HepG2 (cell line): ENCODE results near the gene ARHGAP22. TPM values are rescaled to one million over a fixed set of nuclear protein-coding genes. Genes with fewer than 3 reads are reported as not detected.

Experiments
- ATAC-seq: fragments of 200-7000 bp; cut with Tn5 transposase; 3 replicates; pipeline ENCODE4 v1.9.1; 2020; ENCODE audit warnings: mild to moderate bottlenecking, moderate library complexity
- BruUV-seq: library from RNA; stranded (reverse); fragments of 400-500 nt; replicated peaks from 2 replicates; lab custom pipeline; 2021; lab: Mats Ljungman, UMichigan
- CTCF ChIA-PET: fragments of 300-600 bp; formaldehyde crosslinking; extraction: SDS; loops from one replicate; lab custom pipeline; 2021; ENCODE audit warnings: low total read pairs, inconsistent platforms, low intra/inter-chr PET ratio; lab: Yijun Ruan, JAX
- POLR2A ChIA-PET: fragments of 350-600 bp; sonication (Branson Sonifier 250); formaldehyde crosslinking; loops from one replicate; lab custom pipeline; 2020; ENCODE audit warnings: antibody characterized with exemption, inconsistent platforms; lab: Yijun Ruan, JAX
- DNase-seq: peaks from one replicate; pipeline ENCODE4 v3.0.0-alpha.2; 2015; ENCODE audit warnings: low spot score
- FAIRE-seq: peaks from 3 replicates; lab custom pipeline; 2011; peaks lifted over from hg19 to GRCh38; lab: Jason Lieb, UNC
- H2AFZ ChIP-seq: one replicate; pipeline ENCODE4 v1.6.1; 2011; ENCODE audit warnings: low read length, inconsistent platforms
- H3K27ac ChIP-seq: fragments of 300-600 bp; 3 replicates; pipeline ENCODE4 v1.8.0; 2011; ENCODE audit warnings: mixed run types, mild to moderate bottlenecking, mixed read lengths, low read length, inconsistent platforms; ENCODE audit not compliant: insufficient read depth; ENCODE audit errors: extremely low read length
- H3K27me3 ChIP-seq, 2 experiments: fragments of 200-600 bp in 1 of 2; 2 replicates in 1 of 2; 3 replicates in 1 of 2; pipeline versions ENCODE4 v1.6.0 to v1.8.0; 2011; ENCODE audit warnings: low read length in 2 of 2, mild to moderate bottlenecking in 2 of 2, moderate library complexity in 2 of 2, inconsistent platforms in 1 of 2; ENCODE audit not compliant: insufficient read depth in 2 of 2, control insufficient read depth in 1 of 2
- H3K36me3 ChIP-seq, 2 experiments: fragments of 200-600 bp in 1 of 2; replicated peaks in 1 of 2; 2 replicates in 1 of 2; 3 replicates in 1 of 2; pipeline versions ENCODE4 v1.5.1 to v1.8.0; 2011; ENCODE audit warnings: low read length in 2 of 2, inconsistent platforms in 1 of 2; ENCODE audit not compliant: insufficient read depth in 2 of 2, control insufficient read depth in 1 of 2
- H3K4me1 ChIP-seq: 2 replicates; pipeline ENCODE4 v1.5.1; 2012; ENCODE audit warnings: low read length, inconsistent platforms; ENCODE audit not compliant: insufficient read depth
- H3K4me2 ChIP-seq: 2 replicates; pipeline ENCODE4 v1.6.0; 2011; ENCODE audit warnings: low read depth, low read length, inconsistent platforms
- H3K4me3 ChIP-seq, 3 experiments: fragments of 200-600 bp in 1 of 3; sonication (generic), shearing (Covaris generic) in 1 of 3; replicated peaks in 1 of 3; 2 replicates each; pipeline ENCODE4 v1.5.1; 2011 to 2016; ENCODE audit warnings: low read length in 3 of 3, inconsistent platforms in 2 of 3, low read depth in 2 of 3, mild to moderate bottlenecking in 2 of 3, control low read depth in 1 of 3, mixed read lengths in 1 of 3; ENCODE audit not compliant: insufficient read depth in 1 of 3
- H3K79me2 ChIP-seq: one replicate; pipeline ENCODE4 v1.6.1; 2011; ENCODE audit warnings: low read length, inconsistent platforms; ENCODE audit not compliant: insufficient read depth
- H3K9ac ChIP-seq: 2 replicates; pipeline ENCODE4 v1.6.0; 2011; ENCODE audit warnings: mild to moderate bottlenecking, low read depth, low read length, inconsistent platforms; ENCODE audit not compliant: insufficient read depth
- H3K9me3 ChIP-seq: 2 replicates; pipeline ENCODE4 v1.5.1; 2012; ENCODE audit warnings: mild to moderate bottlenecking, low read length
- H4K20me1 ChIP-seq: 2 replicates; pipeline ENCODE4 v1.6.0; 2011; ENCODE audit warnings: inconsistent platforms, mild to moderate bottlenecking, low read length, moderate library complexity; ENCODE audit not compliant: insufficient read depth
- CENPBD1 ChIP-seq: sonication (generic); formaldehyde crosslinking; IDR thresholded peaks from 2 replicates; pipeline ENCODE4 v1.8.0; 2022; ENCODE audit warnings: missing genetic modification reagents, low read depth, mild to moderate bottlenecking, borderline replicate concordance
- LCORL ChIP-seq, 2 experiments: fragments of 450-650 bp in 1 of 2; sonication (generic) in 1 of 2; formaldehyde crosslinking in 1 of 2; IDR thresholded peaks; 2 replicates each; pipeline versions ENCODE4 v1.5.0 to v1.6.1; 2017 to 2020; ENCODE audit warnings: antibody characterized with exemption in 1 of 2, missing genetic modification reagents in 1 of 2
- PHF20 ChIP-seq: sonication (generic); formaldehyde crosslinking; IDR thresholded peaks from 2 replicates; pipeline ENCODE4 v1.5.0; 2020; ENCODE audit warnings: mild to moderate bottlenecking, missing genetic modification reagents
- SKI ChIP-seq: fragments of 450-650 bp; IDR thresholded peaks from one replicate; pipeline ENCODE4 v1.6.1; 2018; ENCODE audit warnings: mild to moderate bottlenecking; ENCODE audit not compliant: partially characterized antibody
- SOX5 ChIP-seq: IDR thresholded peaks from 2 replicates; pipeline ENCODE4 v1.6.1; 2016; ENCODE audit warnings: borderline replicate concordance
- TBL1XR1 ChIP-seq: fragments of 150-350 bp; IDR thresholded peaks from 2 replicates; pipeline ENCODE4 v1.6.1; 2014; ENCODE audit warnings: borderline replicate concordance, low read length; ENCODE audit not compliant: partially characterized antibody
- ZNF496 ChIP-seq: sonication (generic); formaldehyde crosslinking; IDR thresholded peaks from 2 replicates; pipeline ENCODE4 v1.8.1; 2023; ENCODE audit warnings: mild to moderate bottlenecking, moderate library complexity, missing genetic modification reagents; ENCODE audit not compliant: insufficient replicate concordance
- WGBS: methylation state at CpG from one replicate; pipeline ENCODE4 v1.1.6; 2017; ENCODE audit warnings: low lambda C conversion rate; 5-methylcytosine and 5-hydroxymethylcytosine counted together
- in situ Hi-C: cut with HindIII; loops from 2 replicates; pipeline ENCODE4 v1.10.0; 2017; ENCODE audit warnings: low pct_unique_long_range_greater_than_20kb; ENCODE audit not compliant: extremely low pct_ligation_motif_present
- intact Hi-C: fragments of 100-400 bp; cut with micrococcal nuclease; formaldehyde crosslinking; loops from one replicate; pipeline ENCODE4 v1.10.0; 2022; ENCODE audit not compliant: unreplicated experiment
- polyA plus RNA-seq, 8 experiments: library from polyadenylated mRNA; depleted of rRNA in 3 of 8; stranded (reverse) in 7 of 8; unstranded in 1 of 8; fragments of >200 nt; fragmentation: Illumina TruSeq in 4 of 8; extraction: Trizol in 4 of 8; gene quantifications; 2 replicates each; pipeline versions ENCODE4 v1.2.1 to v1.2.3, GENCODE V29; 2011 to 2016; ENCODE audit warnings: low read depth in 4 of 8, missing spikeins in 1 of 8, mixed read lengths in 1 of 8; ENCODE audit not compliant: insufficient read depth in 1 of 8
- total RNA-seq, 5 experiments: library from RNA; depleted of rRNA; stranded (reverse); fragments of >200 nt; fragmentation: Illumina TruSeq; extraction: Trizol; gene quantifications; 2 replicates each; pipeline ENCODE4 v1.2.3, GENCODE V29; 2016; ENCODE audit warnings: low read depth in 1 of 5
- TF ChIP-seq, protein P1 (sequence below): sonication (generic); formaldehyde crosslinking; conservative IDR thresholded peaks from 2 replicates; pipeline ENCODE4 v1.5.0; 2020; ENCODE audit warnings: missing genetic modification reagents
- TF ChIP-seq, protein P2 (sequence below): sonication (generic); formaldehyde crosslinking; IDR thresholded peaks from 2 replicates; pipeline ENCODE4 v1.5.0; 2020; ENCODE audit warnings: missing genetic modification reagents, mild to moderate bottlenecking, borderline replicate concordance
- TF ChIP-seq, protein P3 (sequence below): IDR thresholded peaks from 2 replicates; pipeline ENCODE4 v1.6.1; 2012; ENCODE audit warnings: low read depth, low read length, improper control_type of control experiment
- TF ChIP-seq, protein P4 (sequence below): fragments of 450-650 bp; IDR thresholded peaks from 2 replicates; pipeline ENCODE4 v1.6.1; 2016
- TF ChIP-seq, protein P5 (sequence below): sonication (generic); formaldehyde crosslinking; IDR thresholded peaks from 2 replicates; pipeline ENCODE4; 2020; ENCODE audit warnings: missing genetic modification reagents, mild to moderate bottlenecking, borderline replicate concordance

Gene ARHGAP22
- total and polyA plus RNA-seq, 2 of the 13 experiments (the other 11 are each of a cell fraction or from before 2014, with no cell fraction given) = 0.08 to 0.38 TPM

GRCh38 chr10:48398261-48398660, 206.6 kb downstream of the ARHGAP22 start:
- no peaks in the 10 kb centered on the region for H3K36me3 ChIP-seq
- no peak overlapping the region for H2AFZ ChIP-seq
- H4K20me1 ChIP-seq = no peaks in the 10 kb centered on the region
- no peak overlapping the region for H3K4me3 ChIP-seq
- no peaks in the 10 kb centered on the region for H3K27me3 ChIP-seq
- DNase-seq = no peak
- no peak overlapping the region for H3K27ac ChIP-seq
- WGBS = 95% methylated on average over 4 of the region's 4 CpGs
- no peak for FAIRE-seq
- intact Hi-C loops = no loop called here
- ChIA-PET CTCF (no interaction called here), POLR2A (no interaction called here)
- no peaks in the 10 kb centered on the region for H3K4me1 ChIP-seq
- no peak for ATAC-seq
- no peak overlapping the region for H3K4me2 ChIP-seq
- H3K9ac ChIP-seq = no peak overlapping the region
- no peaks in the 10 kb centered on the region for H3K9me3 ChIP-seq
- in situ Hi-C loops = no loop called here
- no peaks in the 10 kb centered on the region for H3K79me2 ChIP-seq
- BruUV-seq = no TSS peak
- TF ChIP-seq, protein P1, sequence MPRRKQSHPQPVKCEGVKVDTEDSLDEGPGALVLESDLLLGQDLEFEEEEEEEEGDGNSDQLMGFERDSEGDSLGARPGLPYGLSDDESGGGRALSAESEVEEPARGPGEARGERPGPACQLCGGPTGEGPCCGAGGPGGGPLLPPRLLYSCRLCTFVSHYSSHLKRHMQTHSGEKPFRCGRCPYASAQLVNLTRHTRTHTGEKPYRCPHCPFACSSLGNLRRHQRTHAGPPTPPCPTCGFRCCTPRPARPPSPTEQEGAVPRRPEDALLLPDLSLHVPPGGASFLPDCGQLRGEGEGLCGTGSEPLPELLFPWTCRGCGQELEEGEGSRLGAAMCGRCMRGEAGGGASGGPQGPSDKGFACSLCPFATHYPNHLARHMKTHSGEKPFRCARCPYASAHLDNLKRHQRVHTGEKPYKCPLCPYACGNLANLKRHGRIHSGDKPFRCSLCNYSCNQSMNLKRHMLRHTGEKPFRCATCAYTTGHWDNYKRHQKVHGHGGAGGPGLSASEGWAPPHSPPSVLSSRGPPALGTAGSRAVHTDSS (CRISPR knock-in tag) = no peak
- TF ChIP-seq LCORL (IDR thresholded peaks at IDR 0.05) = no peak
- TF ChIP-seq LCORL (CRISPR knock-in tag; IDR thresholded peaks at IDR 0.05) = no peak
- no peak for TF ChIP-seq PHF20
- no peak for TF ChIP-seq CENPBD1 (CRISPR knock-in tag)
- no peak for TF ChIP-seq TBL1XR1
- TF ChIP-seq, protein P2, sequence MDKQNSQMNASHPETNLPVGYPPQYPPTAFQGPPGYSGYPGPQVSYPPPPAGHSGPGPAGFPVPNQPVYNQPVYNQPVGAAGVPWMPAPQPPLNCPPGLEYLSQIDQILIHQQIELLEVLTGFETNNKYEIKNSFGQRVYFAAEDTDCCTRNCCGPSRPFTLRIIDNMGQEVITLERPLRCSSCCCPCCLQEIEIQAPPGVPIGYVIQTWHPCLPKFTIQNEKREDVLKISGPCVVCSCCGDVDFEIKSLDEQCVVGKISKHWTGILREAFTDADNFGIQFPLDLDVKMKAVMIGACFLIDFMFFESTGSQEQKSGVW (CRISPR knock-in tag) = no peak
- TF ChIP-seq, protein P3, sequence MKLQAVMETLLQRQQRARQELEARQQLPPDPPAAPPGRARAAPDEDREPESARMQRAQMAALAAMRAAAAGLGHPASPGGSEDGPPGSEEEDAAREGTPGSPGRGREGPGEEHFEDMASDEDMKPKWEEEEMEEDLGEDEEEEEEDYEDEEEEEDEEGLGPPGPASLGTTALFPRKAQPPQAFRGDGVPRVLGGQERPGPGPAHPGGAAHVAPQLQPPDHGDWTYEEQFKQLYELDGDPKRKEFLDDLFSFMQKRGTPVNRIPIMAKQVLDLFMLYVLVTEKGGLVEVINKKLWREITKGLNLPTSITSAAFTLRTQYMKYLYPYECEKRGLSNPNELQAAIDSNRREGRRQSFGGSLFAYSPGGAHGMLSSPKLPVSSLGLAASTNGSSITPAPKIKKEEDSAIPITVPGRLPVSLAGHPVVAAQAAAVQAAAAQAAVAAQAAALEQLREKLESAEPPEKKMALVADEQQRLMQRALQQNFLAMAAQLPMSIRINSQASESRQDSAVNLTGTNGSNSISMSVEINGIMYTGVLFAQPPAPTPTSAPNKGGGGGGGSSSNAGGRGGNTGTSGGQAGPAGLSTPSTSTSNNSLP = no peak
- no peak for TF ChIP-seq ZNF496
- TF ChIP-seq SOX5 (CRISPR knock-in tag) = no peak
- TF ChIP-seq, protein P4, sequence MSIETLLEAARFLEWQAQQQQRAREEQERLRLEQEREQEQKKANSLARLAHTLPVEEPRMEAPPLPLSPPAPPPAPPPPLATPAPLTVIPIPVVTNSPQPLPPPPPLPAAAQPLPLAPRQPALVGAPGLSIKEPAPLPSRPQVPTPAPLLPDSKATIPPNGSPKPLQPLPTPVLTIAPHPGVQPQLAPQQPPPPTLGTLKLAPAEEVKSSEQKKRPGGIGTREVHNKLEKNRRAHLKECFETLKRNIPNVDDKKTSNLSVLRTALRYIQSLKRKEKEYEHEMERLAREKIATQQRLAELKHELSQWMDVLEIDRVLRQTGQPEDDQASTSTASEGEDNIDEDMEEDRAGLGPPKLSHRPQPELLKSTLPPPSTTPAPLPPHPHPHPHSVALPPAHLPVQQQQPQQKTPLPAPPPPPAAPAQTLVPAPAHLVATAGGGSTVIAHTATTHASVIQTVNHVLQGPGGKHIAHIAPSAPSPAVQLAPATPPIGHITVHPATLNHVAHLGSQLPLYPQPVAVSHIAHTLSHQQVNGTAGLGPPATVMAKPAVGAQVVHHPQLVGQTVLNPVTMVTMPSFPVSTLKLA = no peak
- no peak for TF ChIP-seq SKI
- TF ChIP-seq, protein P5, sequence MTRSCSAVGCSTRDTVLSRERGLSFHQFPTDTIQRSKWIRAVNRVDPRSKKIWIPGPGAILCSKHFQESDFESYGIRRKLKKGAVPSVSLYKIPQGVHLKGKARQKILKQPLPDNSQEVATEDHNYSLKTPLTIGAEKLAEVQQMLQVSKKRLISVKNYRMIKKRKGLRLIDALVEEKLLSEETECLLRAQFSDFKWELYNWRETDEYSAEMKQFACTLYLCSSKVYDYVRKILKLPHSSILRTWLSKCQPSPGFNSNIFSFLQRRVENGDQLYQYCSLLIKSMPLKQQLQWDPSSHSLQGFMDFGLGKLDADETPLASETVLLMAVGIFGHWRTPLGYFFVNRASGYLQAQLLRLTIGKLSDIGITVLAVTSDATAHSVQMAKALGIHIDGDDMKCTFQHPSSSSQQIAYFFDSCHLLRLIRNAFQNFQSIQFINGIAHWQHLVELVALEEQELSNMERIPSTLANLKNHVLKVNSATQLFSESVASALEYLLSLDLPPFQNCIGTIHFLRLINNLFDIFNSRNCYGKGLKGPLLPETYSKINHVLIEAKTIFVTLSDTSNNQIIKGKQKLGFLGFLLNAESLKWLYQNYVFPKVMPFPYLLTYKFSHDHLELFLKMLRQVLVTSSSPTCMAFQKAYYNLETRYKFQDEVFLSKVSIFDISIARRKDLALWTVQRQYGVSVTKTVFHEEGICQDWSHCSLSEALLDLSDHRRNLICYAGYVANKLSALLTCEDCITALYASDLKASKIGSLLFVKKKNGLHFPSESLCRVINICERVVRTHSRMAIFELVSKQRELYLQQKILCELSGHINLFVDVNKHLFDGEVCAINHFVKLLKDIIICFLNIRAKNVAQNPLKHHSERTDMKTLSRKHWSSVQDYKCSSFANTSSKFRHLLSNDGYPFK = no peak
